ENCODE data around the gene CERS6. TPM values are rescaled to one million over a fixed set of nuclear protein-coding genes. Genes with fewer than 3 reads are reported as not detected.

Gene CERS6
- total RNA-seq, 3 donors from 2014 or later: 14.1 to 17.2 (median 16.7) TPM

DNA sequence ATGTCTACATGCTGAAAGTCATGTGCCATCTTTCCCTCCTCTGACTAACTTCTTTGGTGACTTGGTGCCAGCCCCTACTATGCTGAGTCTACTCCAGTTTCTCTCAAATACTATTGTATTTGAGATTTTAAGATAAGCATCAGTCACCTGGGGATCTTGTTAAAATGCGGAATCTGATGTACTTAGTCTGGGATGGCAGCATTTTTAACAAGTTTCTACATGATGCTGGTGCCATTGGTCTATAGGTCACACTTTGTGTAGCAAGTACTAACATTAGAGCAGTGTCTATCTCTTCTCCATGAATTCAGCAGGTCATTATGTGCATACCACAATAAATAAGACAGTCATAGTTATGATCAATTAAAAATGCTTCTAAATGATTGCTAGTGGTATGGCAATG, 106.9 kb downstream of the CERS6 start:
- Mint-ChIP-seq H3K27me3 (ENCODE audit: low read depth) (no peaks in the 10 kb centered on the region), H3K4me3 (no peak overlapping the region), H3K36me3 (ENCODE audit: insufficient read depth) (peaks cover 38% of the 10 kb centered on the region), H3K9me3 (no peaks in the 10 kb centered on the region), H3K4me1 (ENCODE audit: low read depth) (peaks cover 30% of the 10 kb centered on the region)
- ATAC-seq: no peak
- no peak for DNase-seq

DNA sequence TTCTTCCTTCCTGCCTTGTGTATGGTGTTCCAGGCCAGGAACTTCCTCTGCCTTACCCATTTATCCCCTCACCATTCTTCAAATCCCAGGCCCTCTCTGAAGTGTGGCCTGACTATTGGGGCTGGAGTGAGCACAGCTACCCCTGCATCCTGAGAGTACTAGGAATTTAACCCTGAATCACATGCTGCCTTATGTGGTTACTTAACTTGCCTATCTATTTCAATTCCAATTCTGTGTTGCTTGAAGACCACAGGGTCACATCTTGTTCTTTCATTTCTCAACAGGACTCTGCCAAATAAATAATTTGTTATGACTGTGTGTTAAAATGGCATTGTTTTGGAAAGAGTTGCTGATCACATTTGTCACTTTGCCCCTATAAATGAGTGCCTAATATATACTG, 108.6 kb downstream of the CERS6 start:
- Mint-ChIP-seq H3K27me3 (ENCODE audit: low read depth) (no peaks in the 10 kb centered on the region), H3K4me3 (no peak overlapping the region)

DNA sequence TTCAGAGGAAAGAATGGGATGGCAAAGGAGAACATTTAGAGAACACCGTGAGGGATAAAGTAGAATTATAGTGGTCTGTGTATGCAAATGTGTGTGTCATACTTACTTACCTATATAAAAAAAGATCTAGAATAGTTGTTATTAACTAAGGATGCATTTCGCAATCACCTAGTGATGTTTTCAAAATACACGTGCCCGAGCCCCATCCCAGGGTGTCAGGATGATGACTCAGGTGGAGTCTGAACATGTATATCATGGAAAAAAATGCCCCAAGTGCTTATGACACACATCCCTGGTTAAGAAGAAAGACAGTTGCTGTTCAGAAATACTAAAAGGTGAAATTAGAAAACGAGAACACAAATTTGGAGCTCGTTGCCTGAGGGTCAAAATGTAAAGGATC, 109.0 kb downstream of the CERS6 start:
- Mint-ChIP-seq H3K9me3 (no peaks in the 10 kb centered on the region), H3K27me3 (ENCODE audit: low read depth) (no peaks in the 10 kb centered on the region), H3K4me3 (no peak overlapping the region), H3K4me1 (ENCODE audit: low read depth) (peaks cover 25% of the 10 kb centered on the region), H3K36me3 (ENCODE audit: insufficient read depth) (peaks cover 30% of the 10 kb centered on the region)
- ATAC-seq (peak; percentile 43 to 59), DNase-seq (no peak)

More for the DNA sequence above, 108.6 kb downstream of the CERS6 start:
- DNase-seq (no peak), ATAC-seq (peak in 1 of 2 donors; percentile 41)
- H3K36me3 Mint-ChIP-seq (ENCODE audit: insufficient read depth): peaks cover 35% of the 10 kb centered on the region
- H3K4me1 Mint-ChIP-seq (ENCODE audit: low read depth): peaks cover 25% of the 10 kb centered on the region
- H3K9me3 Mint-ChIP-seq: no peaks in the 10 kb centered on the region

DNA sequence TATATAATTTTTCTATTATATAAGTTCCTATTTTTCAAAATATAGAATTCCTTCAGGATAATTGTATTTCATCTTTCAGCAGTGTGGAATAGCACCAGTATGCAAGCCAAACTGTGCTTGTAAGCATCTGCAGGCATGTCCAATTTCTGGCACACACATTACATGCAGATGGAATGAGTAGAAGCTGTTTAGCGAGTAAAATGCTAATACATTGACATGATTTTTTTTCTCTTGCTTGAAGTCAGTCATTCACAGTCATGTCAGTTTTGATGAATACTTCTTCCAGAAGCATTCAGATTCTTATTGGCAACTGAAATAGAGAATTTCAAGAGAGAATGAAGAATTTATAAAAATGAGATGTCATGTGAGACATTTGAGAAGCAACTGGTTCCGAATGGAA, 109.4 kb downstream of the CERS6 start:
- DNase-seq (no peak), ATAC-seq (no peak)
- Mint-ChIP-seq H3K9me3 (no peaks in the 10 kb centered on the region), H3K4me1 (ENCODE audit: low read depth) (peaks cover 25% of the 10 kb centered on the region), H3K4me3 (no peak overlapping the region), H3K36me3 (ENCODE audit: insufficient read depth) (peaks cover 26% of the 10 kb centered on the region), H3K27me3 (ENCODE audit: low read depth) (no peaks in the 10 kb centered on the region)

DNA sequence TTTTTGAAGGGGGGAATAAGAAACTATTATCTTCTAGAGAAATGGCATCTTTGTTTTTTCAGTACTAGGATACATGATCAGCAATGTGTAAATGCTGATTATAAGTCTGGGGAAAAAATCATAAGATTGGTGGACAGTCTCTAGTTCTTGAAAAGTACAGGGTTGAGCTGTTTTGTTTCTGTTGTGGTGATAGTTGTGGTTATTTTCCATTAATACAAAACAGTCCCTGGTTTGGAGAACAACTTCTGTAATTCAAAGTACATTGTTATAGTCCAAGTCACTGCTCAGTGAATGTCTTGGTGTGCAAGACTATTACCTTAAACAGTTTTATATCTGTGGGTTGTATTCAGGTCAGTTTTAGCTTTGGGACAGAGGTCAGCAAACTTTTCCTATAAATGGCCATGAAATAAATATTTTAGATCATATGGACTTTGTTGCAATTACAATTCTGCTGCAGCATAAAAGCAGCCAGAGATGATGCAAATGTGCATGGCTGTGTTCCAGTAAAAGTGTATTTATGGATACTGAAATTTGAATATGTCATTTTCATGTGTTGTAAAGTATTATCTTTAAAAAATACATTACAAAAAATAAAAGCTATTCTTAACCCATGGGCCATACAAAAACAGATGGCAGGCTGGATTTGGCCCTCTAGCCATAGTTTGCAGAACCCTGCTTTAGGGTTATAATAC, 111.0 kb downstream of the CERS6 start:
- H3K4me3 Mint-ChIP-seq: no peak overlapping the region
- ATAC-seq: no peak
- peaks cover 25% of the 10 kb centered on the region for H3K4me1 Mint-ChIP-seq (ENCODE audit: low read depth)
- no peak for DNase-seq
- H3K36me3 Mint-ChIP-seq (ENCODE audit: insufficient read depth): peaks cover 16% of the 10 kb centered on the region
- H3K9me3 Mint-ChIP-seq: no peaks in the 10 kb centered on the region
- H3K27me3 Mint-ChIP-seq (ENCODE audit: low read depth): no peaks in the 10 kb centered on the region

DNA sequence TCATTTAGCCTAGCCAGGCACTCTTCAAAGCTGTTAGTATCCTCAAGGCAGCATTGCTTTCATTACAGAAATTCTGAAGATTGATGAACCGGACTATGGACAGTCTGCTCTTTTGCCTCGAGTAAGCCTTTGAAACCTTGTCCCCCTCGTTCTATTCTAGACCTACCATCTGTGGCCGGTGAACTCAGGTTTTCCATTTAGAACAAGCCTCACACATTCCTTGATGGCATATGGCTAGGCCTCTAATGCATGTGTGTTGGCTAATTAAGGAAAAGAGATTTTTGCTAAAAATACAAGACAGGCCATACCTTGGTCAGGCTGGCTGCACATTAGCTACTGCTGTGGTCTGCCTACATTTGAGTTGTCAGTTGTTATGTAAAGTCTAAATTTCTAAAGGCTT, 111.8 kb downstream of the CERS6 start:
- Mint-ChIP-seq H3K4me1 (ENCODE audit: low read depth) (peaks cover 25% of the 10 kb centered on the region), H3K9me3 (no peaks in the 10 kb centered on the region), H3K36me3 (ENCODE audit: insufficient read depth) (peaks cover 11% of the 10 kb centered on the region), H3K4me3 (no peak overlapping the region), H3K27me3 (ENCODE audit: low read depth) (no peaks in the 10 kb centered on the region)
- ATAC-seq (no peak), DNase-seq (no peak)

DNA sequence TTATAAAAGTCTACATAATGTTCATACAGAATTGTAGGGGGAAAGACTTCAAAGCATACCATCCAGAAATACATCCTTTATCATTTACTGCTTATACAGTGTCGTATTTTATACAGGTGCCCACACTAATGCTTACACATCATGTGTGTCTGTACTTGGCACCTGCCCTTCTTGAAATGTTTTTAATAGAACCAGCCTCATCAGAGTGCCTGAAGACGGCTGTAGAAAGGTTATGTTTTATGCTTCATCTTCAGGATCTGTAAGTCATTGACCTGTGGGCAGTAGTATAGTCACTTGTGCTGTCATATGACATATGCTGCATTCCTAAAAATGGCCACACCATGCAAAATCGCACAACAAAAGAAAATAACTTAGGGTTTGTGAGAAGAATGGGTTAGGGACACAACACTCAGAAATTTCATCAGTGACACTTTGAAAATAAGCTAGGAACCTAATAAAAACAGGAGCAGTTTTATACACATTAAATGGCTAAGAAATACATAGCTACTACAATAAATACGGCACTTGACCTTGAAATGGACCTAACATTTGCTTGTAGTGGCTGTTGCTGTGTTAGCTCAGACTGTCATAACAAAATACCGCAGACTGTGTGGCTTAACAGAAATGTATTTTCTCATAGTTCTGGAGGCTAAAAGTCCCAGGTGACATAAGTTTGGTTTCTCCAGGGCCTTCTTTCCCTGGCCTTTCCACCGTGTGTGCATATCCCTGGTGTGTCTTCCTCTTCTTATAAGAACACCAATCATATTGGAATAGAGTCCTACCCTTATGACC, 112.6 kb downstream of the CERS6 start:
- no peaks in the 10 kb centered on the region for H3K9me3 Mint-ChIP-seq
- no peak for DNase-seq
- no peak for ATAC-seq
- no peak overlapping the region for H3K4me3 Mint-ChIP-seq
- no peaks in the 10 kb centered on the region for H3K27me3 Mint-ChIP-seq (ENCODE audit: low read depth)
- peaks cover 21% of the 10 kb centered on the region for H3K4me1 Mint-ChIP-seq (ENCODE audit: low read depth)
- H3K36me3 Mint-ChIP-seq (ENCODE audit: insufficient read depth): peaks cover 8% of the 10 kb centered on the region

DNA sequence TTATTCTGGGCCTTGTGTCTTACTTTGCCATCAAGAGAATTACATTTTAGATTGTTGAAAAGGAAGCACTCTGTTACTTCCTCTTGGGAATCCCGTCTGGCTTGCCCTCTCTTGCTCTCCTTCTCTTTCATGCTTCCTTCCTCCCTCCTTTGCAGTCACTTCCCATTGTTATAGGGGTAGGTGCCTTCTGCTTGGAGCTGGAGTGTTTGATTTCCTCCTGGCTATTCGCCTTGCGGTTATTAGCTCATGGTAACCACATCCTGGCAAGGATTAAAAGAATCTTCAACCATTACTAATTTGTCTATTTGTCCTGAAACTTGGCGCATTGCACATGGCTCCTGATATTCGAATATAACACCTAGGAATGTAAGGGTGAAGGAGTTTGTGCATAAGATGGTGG, 115.0 kb downstream of the CERS6 start:
- Mint-ChIP-seq H3K4me1 (ENCODE audit: low read depth) (peaks cover 10% of the 10 kb centered on the region), H3K9me3 (no peaks in the 10 kb centered on the region), H3K4me3 (no peak overlapping the region), H3K27me3 (ENCODE audit: low read depth) (no peaks in the 10 kb centered on the region), H3K36me3 (ENCODE audit: insufficient read depth) (peaks cover 5% of the 10 kb centered on the region)
- ATAC-seq (no peak), DNase-seq (no peak)

DNA sequence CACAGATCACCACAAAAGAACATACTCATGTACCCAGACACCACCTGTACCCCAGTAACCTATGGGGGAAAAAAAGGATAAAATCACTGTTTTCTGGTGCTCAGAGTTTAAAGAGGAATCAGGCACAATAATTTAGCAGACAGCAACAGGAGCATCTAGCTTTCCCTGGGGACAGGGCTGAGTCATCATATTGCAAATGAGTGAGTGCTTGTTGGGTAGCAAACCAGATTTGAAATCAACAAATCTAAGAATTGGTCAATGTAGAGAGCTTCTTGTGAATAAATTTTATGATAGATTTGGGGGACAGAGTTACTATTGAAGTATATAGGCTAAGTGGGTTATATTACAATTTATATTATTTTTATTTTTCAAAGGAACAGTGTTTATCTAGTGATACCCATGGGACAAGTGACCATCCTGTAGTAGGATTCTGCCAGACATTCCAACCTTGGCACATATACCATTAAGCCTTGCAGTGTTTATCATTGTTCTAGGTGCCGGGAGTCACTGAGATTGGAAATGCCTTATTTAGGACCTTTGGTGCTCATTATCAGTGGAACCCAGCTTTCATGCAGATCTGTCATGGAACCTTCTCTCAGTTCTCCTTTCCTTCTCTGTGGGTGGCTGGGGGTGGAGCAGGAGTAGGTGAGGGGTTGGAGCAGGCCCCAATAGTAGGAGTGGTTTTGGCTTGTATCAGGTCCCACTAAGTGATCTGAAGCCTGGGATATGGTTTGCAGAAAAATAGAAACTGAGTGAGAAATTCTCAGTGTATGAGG, 117.2 kb downstream of the CERS6 start:
- H3K9me3 Mint-ChIP-seq: no peaks in the 10 kb centered on the region
- peaks cover 7% of the 10 kb centered on the region for H3K4me1 Mint-ChIP-seq (ENCODE audit: low read depth)
- H3K4me3 Mint-ChIP-seq: no peak overlapping the region
- ATAC-seq (no peak), DNase-seq (no peak)
- H3K27me3 Mint-ChIP-seq (ENCODE audit: low read depth): no peaks in the 10 kb centered on the region
- H3K36me3 Mint-ChIP-seq (ENCODE audit: insufficient read depth): peaks cover 5% of the 10 kb centered on the region

DNA sequence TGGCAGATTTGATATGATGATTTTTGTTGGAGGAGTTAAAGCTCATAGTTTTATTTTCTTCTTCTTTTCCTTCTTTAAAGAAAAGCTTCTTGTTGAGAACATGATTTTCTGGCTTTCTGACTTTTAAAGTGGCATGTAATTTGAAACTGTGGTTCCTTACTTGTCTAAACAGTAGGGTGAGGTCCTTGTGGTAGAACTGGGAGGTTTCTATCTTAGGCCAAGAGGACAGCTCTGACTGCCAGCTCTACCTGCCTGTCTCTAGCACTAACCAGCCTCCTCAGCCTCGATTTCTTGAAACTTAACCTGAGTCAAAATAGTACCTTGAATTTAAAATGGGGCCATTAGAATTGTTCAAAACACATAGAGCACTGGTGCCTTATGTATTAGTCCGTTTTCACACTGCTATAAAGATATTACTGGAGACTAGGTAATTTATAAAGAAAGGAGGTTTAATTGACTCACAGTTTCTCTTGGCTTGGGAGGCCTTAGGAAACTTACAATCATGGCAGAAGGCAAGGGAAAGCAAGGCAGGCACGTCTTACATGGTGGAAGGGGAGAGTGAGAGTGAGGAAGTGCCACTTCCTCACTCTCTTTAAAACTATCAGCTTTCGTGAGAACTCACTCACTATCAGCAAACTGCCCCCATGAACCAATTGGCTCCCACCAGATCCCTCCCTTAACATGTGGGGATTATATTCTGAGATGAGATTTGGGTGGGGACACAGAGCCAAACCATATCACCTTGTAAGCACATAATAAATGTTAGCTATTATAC, 119.0 kb downstream of the CERS6 start:
- Mint-ChIP-seq H3K4me3 (no peak overlapping the region), H3K36me3 (ENCODE audit: insufficient read depth) (peaks cover 7% of the 10 kb centered on the region), H3K4me1 (ENCODE audit: low read depth) (peaks cover 12% of the 10 kb centered on the region), H3K27me3 (ENCODE audit: low read depth) (no peaks in the 10 kb centered on the region), H3K9me3 (no peaks in the 10 kb centered on the region)
- ATAC-seq: no peak
- DNase-seq: no peak

DNA sequence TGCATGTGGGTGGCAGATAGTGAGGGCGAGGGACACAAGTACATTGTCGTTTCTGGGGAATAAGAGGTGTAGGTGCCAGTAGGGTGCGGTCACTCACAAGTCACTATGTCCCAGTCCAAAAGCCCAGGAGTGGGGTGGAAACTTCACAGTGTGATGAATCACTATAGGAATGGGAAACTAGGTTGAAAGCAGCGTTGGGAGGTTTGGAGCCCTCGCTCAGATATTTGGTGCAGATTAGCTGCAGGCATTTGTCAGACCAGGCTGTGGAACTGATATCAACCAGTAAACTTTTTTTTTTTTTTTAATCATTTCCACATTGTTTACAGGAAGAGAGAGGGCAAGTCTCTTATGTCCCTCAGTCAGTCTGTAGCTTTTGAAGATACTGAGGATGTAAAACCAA, 121.8 kb downstream of the CERS6 start:
- H3K4me3 Mint-ChIP-seq: no peak overlapping the region
- peaks cover 5% of the 10 kb centered on the region for H3K36me3 Mint-ChIP-seq (ENCODE audit: insufficient read depth)
- DNase-seq (no peak), ATAC-seq (peak in 1 of 2 donors; percentile 27)
- no peaks in the 10 kb centered on the region for H3K9me3 Mint-ChIP-seq
- no peaks in the 10 kb centered on the region for H3K27me3 Mint-ChIP-seq (ENCODE audit: low read depth)
- peaks cover 36% of the 10 kb centered on the region for H3K4me1 Mint-ChIP-seq (ENCODE audit: low read depth)

DNA sequence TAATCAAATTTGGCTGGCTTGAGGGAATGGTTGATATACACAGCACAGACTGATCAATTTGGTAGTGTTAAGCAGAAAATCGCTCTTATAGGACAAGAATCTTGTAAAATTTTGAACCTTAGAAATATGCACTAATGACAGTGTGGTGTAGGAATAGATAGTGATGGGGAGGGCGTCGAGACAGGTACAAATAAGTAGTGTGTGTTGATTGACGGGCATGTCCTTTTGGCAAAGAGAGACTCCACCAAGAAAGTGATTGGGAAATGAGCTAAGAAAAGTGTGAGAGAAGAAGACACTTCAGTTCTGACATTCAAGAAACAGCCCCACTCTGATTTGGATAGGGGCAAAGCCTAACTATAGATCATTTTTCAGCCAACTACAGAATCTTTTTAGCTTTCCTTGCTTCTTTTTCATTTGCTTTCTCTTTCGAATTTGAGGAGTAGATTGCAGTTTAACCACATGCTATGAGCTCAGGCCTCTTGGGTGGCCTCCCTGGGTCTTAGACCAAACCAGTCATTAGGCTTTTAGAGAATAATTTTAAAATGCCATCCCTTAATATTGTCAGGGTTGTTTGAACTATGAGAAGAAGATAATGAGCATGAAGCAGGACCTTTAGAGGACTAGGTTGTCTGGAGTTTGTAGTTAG, 127.1 kb downstream of the CERS6 start:
- ATAC-seq (peak in 1 of 2 donors; percentile 64), DNase-seq (no peak)
- H3K9me3 Mint-ChIP-seq: no peaks in the 10 kb centered on the region
- H3K4me1 Mint-ChIP-seq (ENCODE audit: low read depth): peaks cover 56% of the 10 kb centered on the region
- no peak overlapping the region for H3K4me3 Mint-ChIP-seq
- peaks cover 5% of the 10 kb centered on the region for H3K36me3 Mint-ChIP-seq (ENCODE audit: insufficient read depth)
- no peaks in the 10 kb centered on the region for H3K27me3 Mint-ChIP-seq (ENCODE audit: low read depth)

DNA sequence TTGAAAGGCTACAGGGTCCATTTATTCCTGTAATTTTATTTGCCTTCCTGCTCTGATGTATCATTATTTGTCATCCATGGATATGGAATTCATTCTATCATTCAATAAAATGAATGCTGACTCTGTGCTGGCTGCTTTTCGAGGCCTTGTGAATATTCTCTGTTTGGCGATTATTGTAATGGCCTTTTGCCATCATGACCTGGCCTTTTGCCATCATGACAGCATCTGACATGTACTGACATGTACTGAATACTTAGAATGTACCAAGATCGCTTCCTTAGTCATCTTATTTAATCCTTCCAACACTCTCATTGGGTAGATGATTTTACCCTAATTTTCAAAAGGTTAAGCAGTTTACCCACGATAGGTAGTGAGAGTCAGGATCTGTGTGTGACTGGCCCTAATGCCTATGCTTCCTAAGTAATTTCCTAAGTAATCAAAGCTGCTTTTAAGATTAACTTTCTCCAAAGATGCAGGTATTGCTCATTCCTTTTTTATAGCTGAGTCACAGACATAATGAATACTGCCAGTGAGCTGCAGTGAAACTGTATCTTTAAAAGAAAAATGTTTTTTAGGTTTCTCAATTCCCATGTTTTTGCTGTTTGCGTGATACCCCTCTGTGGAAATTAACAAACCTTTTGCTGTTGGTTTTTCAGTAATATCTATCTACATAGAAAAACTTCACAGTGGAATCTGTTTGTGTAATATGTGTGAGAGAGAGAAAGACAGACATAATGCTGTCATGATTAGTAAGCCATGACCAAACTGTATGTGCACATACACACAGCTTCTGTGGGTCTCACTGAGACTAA, 127.8 kb downstream of the CERS6 start:
- DNase-seq (no peak), ATAC-seq (peak in 1 of 2 donors; percentile 32)
- H3K9me3 Mint-ChIP-seq: no peaks in the 10 kb centered on the region
- no peak overlapping the region for H3K4me3 Mint-ChIP-seq
- H3K36me3 Mint-ChIP-seq (ENCODE audit: insufficient read depth): peaks cover 7% of the 10 kb centered on the region
- peaks cover 53% of the 10 kb centered on the region for H3K4me1 Mint-ChIP-seq (ENCODE audit: low read depth)
- no peaks in the 10 kb centered on the region for H3K27me3 Mint-ChIP-seq (ENCODE audit: low read depth)
